GM23338 (cell line): ENCODE data around the gene LRP1-AS. TPM values are rescaled to one million over a fixed set of nuclear protein-coding genes. Genes with fewer than 3 reads are reported as not detected.

ENCODE experiments used
- ATAC-seq: fragments of 200-7000 bp; cut with Tn5 transposase; 3 replicates; pipeline ENCODE4 v1.9.1; 2020
- DNase-seq: peaks from one replicate; pipeline ENCODE4 v3.0.0-alpha.2; 2015; ENCODE audit warnings: low spot score
- H2AFZ ChIP-seq: fragments of 200-600 bp; sonication (generic); 2 replicates; pipeline ENCODE4 v1.8.0; 2016; ENCODE audit warnings: antibody characterized with exemption, mild to moderate bottlenecking, moderate library complexity
- H3F3A ChIP-seq: fragments of 200-600 bp; sonication (generic); replicated peaks from 2 replicates; pipeline ENCODE4 v1.8.0; 2017; ENCODE audit warnings: antibody characterized with exemption, mixed run types, low read depth
- H3K27ac ChIP-seq: fragments of 200-600 bp; sonication (generic); 2 replicates; pipeline ENCODE4 v1.6.1; 2016; ENCODE audit warnings: low read depth
- H3K27me3 ChIP-seq: fragments of 200-600 bp; sonication (generic); 2 replicates; pipeline ENCODE4 v1.8.0; 2016; ENCODE audit warnings: mild to moderate bottlenecking, mixed run types, moderate library complexity; ENCODE audit not compliant: insufficient read depth
- H3K36me3 ChIP-seq: fragments of 200-600 bp; sonication (generic); 2 replicates; pipeline ENCODE4 v1.8.0; 2016; ENCODE audit warnings: mild to moderate bottlenecking; ENCODE audit not compliant: insufficient read depth
- H3K4me1 ChIP-seq: fragments of 200-600 bp; sonication (generic); 2 replicates; pipeline ENCODE4 v1.8.0; 2016; ENCODE audit warnings: mild to moderate bottlenecking, moderate library complexity; ENCODE audit not compliant: insufficient read depth
- H3K4me2 ChIP-seq: fragments of 200-600 bp; sonication (generic); 2 replicates; pipeline ENCODE4 v1.7.1; 2017; ENCODE audit warnings: mixed run types
- H3K4me3 ChIP-seq: fragments of 200-600 bp; sonication (generic); 2 replicates; pipeline ENCODE4 v1.6.1; 2016; ENCODE audit warnings: mixed run types
- H3K79me2 ChIP-seq: fragments of 200-600 bp; sonication (generic); replicated peaks from 2 replicates; pipeline ENCODE4 v1.8.0; 2017; ENCODE audit warnings: mild to moderate bottlenecking; ENCODE audit not compliant: insufficient read depth
- H3K9me2 ChIP-seq: fragments of 200-600 bp; sonication (generic); 2 replicates; pipeline ENCODE4 v1.8.0; 2017; ENCODE audit not compliant: insufficient read depth
- H4K20me1 ChIP-seq: fragments of 200-600 bp; sonication (generic); replicated peaks from 2 replicates; pipeline ENCODE4 v1.8.0; 2017; ENCODE audit warnings: mild to moderate bottlenecking; ENCODE audit not compliant: insufficient read depth
- H3K27ac Mint-ChIP-seq: 2 replicates; pipeline ENCODE4 v1.8.0; 2020; ENCODE audit warnings: inconsistent platforms, mild to moderate bottlenecking, moderate library complexity, mixed read lengths
- H3K27me3 Mint-ChIP-seq: 3 replicates; pipeline ENCODE4 v1.8.0; 2022; ENCODE audit warnings: low read depth, mild to moderate bottlenecking, moderate library complexity, mixed read lengths, inconsistent platforms; ENCODE audit not compliant: insufficient read depth, poor library complexity
- H3K36me3 Mint-ChIP-seq: 3 replicates; pipeline ENCODE4 v1.8.0; 2021; ENCODE audit warnings: low read depth, mild to moderate bottlenecking, inconsistent platforms, moderate library complexity, mixed read lengths
- H3K4me1 Mint-ChIP-seq: 3 replicates; pipeline ENCODE4 v1.8.0; 2020; ENCODE audit warnings: mild to moderate bottlenecking, inconsistent platforms, mixed read lengths
- H3K4me3 Mint-ChIP-seq: 3 replicates; pipeline ENCODE4 v1.8.0; 2021; ENCODE audit warnings: moderate library complexity, mild to moderate bottlenecking, inconsistent platforms, mixed read lengths
- H3K9me3 Mint-ChIP-seq: 3 replicates; pipeline ENCODE4 v1.8.0; 2020; ENCODE audit warnings: moderate library complexity, mild to moderate bottlenecking, inconsistent platforms, mixed read lengths
- CREB1 ChIP-seq: fragments of 250-450 bp; sonication (Bioruptor Pico); IDR thresholded peaks from 2 replicates; pipeline ENCODE4 v1.5.0; 2020; ENCODE audit warnings: low read depth, mild to moderate bottlenecking, moderate library complexity
- EZH2 ChIP-seq: fragments of 200-600 bp; sonication (generic); IDR thresholded peaks from one replicate; pipeline ENCODE4 v1.8.0; 2017; ENCODE audit warnings: antibody characterized with exemption, mild to moderate bottlenecking, low read depth; ENCODE audit not compliant: unreplicated experiment
- EZH2phosphoT487 ChIP-seq: fragments of 200-600 bp; sonication (generic); IDR thresholded peaks from one replicate; pipeline ENCODE4 v1.8.1; 2018; ENCODE audit warnings: antibody characterized with exemption; ENCODE audit not compliant: unreplicated experiment
- JUNB ChIP-seq: IDR thresholded peaks from one replicate; pipeline ENCODE4 v1.6.1; 2016; ENCODE audit warnings: antibody characterized with exemption; ENCODE audit not compliant: unreplicated experiment
- NANOG ChIP-seq: IDR thresholded peaks from 2 replicates; pipeline ENCODE4 v1.6.1; 2016; ENCODE audit warnings: antibody characterized with exemption, borderline replicate concordance
- POLR2AphosphoS5 ChIP-seq: IDR thresholded peaks from 2 replicates; pipeline ENCODE4 v1.6.1; 2016; ENCODE audit warnings: antibody characterized with exemption, low read depth
- STAT1 ChIP-seq: IDR thresholded peaks from one replicate; pipeline ENCODE4 v1.6.1; 2016; ENCODE audit warnings: antibody characterized with exemption; ENCODE audit not compliant: unreplicated experiment
- ZNF114 ChIP-seq: fragments of 250-450 bp; sonication (Bioruptor Pico); IDR thresholded peaks from 2 replicates; pipeline ENCODE4 v1.5.0; 2020; ENCODE audit warnings: mild to moderate bottlenecking, moderate library complexity
- ZNF331 ChIP-seq: fragments of 250-450 bp; sonication (Bioruptor Pico); IDR thresholded peaks from 2 replicates; pipeline ENCODE4 v1.5.0; 2020; ENCODE audit warnings: low read depth, mild to moderate bottlenecking, moderate library complexity
- polyA plus RNA-seq: library from polyadenylated mRNA; unstranded; fragments of >200 nt; fragmentation: Nextera tagmentation; extraction: Ambion mirVana; gene quantifications from 2 replicates; pipeline ENCODE4 v1.2.1, GENCODE V29; 2016
- total RNA-seq: library from RNA; depleted of rRNA; stranded (reverse); fragments of >200 nt; shearing (Covaris generic); gene quantifications from 2 replicates; pipeline ENCODE4 v1.2.3, GENCODE V29; 2014
- TF ChIP-seq, protein P1 (sequence below): IDR thresholded peaks from 2 replicates; pipeline ENCODE4 v1.6.1; 2016; ENCODE audit warnings: antibody characterized with exemption
- TF ChIP-seq, protein P2 (sequence below): IDR thresholded peaks from one replicate; pipeline ENCODE4 v1.6.1; 2018; ENCODE audit warnings: antibody characterized with exemption; ENCODE audit not compliant: unreplicated experiment
- TF ChIP-seq, protein P3 (sequence below), 2 experiments: fragments of 200-600 bp in 1 of 2; sonication (generic) in 1 of 2; conservative IDR thresholded peaks; 2 replicates each; pipeline versions ENCODE4 v1.5.1 to v1.6.1; 2016 to 2017; ENCODE audit warnings: antibody characterized with exemption in 2 of 2, low read depth in 2 of 2, mild to moderate bottlenecking in 2 of 2, moderate library complexity in 1 of 2
- TF ChIP-seq, protein P4 (sequence below): fragments of 250-450 bp; sonication (Bioruptor Pico); IDR thresholded peaks from 2 replicates; pipeline ENCODE4 v1.5.0; 2020; ENCODE audit warnings: mild to moderate bottlenecking, moderate library complexity

Gene LRP1-AS
- total and polyA plus RNA-seq, 2 experiments from 2014 or later, result 0.86 TPM; not detected in 1

DNA sequence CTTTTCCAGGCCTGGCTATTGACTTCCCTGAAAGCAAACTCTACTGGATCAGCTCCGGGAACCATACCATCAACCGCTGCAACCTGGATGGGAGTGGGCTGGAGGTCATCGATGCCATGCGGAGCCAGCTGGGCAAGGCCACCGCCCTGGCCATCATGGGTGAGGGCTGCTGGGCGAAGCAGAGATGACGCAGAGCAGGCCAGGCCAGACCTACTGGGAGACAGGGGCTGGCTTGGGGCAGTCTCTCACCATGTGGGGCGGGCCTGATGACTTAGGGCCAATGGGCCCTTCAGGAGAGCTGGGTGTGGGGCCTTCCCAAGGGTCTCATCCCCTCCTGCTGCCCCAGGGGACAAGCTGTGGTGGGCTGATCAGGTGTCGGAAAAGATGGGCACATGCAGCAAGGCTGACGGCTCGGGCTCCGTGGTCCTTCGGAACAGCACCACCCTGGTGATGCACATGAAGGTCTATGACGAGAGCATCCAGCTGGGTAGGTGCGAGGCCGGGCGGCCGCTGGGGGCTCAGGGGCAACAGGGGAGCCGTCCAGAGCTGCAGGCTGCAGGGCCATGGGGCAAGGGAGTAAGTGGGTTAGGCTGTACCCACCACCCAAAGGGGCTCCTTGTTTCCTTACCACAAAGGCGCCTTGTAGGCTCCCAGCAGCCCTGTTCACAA is 33.0 kb upstream of the LRP1-AS start:
- Histone ChIP-seq H3F3A (peaks cover 30% of the 10 kb centered on the region), H3K4me3 (no peak overlapping the region), H3K27ac (no peak overlapping the region), H3K9me2 (no peaks in the 10 kb centered on the region), H3K36me3 (peaks cover 24% of the 10 kb centered on the region), H3K4me2 (no peak overlapping the region), H2AFZ (no peak overlapping the region), H3K79me2 (no peaks in the 10 kb centered on the region; the same call in 1 of the 2 replicates), H4K20me1 (peaks cover 7% of the 10 kb centered on the region; the same call in 1 of the 2 replicates), H3K4me1 (no peaks in the 10 kb centered on the region), H3K27me3 (no peaks in the 10 kb centered on the region)
- ATAC-seq, result no peak
- Mint-ChIP-seq H3K4me1 (peaks cover 5% of the 10 kb centered on the region; the same call in 2 of the 3 replicates), H3K9me3 (no peaks in the 10 kb centered on the region), H3K4me3 (no peak overlapping the region), H3K36me3 (peaks cover 90% of the 10 kb centered on the region), H3K27ac (no peak overlapping the region), H3K27me3 (peaks cover 27% of the 10 kb centered on the region)
- no peak for DNase-seq
- no peak for TF ChIP-seq POLR2AphosphoS5
- no peak for TF ChIP-seq JUNB
- TF ChIP-seq, protein P1, sequence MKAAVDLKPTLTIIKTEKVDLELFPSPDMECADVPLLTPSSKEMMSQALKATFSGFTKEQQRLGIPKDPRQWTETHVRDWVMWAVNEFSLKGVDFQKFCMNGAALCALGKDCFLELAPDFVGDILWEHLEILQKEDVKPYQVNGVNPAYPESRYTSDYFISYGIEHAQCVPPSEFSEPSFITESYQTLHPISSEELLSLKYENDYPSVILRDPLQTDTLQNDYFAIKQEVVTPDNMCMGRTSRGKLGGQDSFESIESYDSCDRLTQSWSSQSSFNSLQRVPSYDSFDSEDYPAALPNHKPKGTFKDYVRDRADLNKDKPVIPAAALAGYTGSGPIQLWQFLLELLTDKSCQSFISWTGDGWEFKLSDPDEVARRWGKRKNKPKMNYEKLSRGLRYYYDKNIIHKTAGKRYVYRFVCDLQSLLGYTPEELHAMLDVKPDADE, result no peak
- TF ChIP-seq, protein P2, sequence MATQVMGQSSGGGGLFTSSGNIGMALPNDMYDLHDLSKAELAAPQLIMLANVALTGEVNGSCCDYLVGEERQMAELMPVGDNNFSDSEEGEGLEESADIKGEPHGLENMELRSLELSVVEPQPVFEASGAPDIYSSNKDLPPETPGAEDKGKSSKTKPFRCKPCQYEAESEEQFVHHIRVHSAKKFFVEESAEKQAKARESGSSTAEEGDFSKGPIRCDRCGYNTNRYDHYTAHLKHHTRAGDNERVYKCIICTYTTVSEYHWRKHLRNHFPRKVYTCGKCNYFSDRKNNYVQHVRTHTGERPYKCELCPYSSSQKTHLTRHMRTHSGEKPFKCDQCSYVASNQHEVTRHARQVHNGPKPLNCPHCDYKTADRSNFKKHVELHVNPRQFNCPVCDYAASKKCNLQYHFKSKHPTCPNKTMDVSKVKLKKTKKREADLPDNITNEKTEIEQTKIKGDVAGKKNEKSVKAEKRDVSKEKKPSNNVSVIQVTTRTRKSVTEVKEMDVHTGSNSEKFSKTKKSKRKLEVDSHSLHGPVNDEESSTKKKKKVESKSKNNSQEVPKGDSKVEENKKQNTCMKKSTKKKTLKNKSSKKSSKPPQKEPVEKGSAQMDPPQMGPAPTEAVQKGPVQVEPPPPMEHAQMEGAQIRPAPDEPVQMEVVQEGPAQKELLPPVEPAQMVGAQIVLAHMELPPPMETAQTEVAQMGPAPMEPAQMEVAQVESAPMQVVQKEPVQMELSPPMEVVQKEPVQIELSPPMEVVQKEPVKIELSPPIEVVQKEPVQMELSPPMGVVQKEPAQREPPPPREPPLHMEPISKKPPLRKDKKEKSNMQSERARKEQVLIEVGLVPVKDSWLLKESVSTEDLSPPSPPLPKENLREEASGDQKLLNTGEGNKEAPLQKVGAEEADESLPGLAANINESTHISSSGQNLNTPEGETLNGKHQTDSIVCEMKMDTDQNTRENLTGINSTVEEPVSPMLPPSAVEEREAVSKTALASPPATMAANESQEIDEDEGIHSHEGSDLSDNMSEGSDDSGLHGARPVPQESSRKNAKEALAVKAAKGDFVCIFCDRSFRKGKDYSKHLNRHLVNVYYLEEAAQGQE, result no peak
- TF ChIP-seq, protein P3, sequence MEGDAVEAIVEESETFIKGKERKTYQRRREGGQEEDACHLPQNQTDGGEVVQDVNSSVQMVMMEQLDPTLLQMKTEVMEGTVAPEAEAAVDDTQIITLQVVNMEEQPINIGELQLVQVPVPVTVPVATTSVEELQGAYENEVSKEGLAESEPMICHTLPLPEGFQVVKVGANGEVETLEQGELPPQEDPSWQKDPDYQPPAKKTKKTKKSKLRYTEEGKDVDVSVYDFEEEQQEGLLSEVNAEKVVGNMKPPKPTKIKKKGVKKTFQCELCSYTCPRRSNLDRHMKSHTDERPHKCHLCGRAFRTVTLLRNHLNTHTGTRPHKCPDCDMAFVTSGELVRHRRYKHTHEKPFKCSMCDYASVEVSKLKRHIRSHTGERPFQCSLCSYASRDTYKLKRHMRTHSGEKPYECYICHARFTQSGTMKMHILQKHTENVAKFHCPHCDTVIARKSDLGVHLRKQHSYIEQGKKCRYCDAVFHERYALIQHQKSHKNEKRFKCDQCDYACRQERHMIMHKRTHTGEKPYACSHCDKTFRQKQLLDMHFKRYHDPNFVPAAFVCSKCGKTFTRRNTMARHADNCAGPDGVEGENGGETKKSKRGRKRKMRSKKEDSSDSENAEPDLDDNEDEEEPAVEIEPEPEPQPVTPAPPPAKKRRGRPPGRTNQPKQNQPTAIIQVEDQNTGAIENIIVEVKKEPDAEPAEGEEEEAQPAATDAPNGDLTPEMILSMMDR (conservative IDR thresholded peaks at IDR 0.05; ENCODE audit: low read depth in 2 of 2), result no peak
- TF ChIP-seq, protein P4, sequence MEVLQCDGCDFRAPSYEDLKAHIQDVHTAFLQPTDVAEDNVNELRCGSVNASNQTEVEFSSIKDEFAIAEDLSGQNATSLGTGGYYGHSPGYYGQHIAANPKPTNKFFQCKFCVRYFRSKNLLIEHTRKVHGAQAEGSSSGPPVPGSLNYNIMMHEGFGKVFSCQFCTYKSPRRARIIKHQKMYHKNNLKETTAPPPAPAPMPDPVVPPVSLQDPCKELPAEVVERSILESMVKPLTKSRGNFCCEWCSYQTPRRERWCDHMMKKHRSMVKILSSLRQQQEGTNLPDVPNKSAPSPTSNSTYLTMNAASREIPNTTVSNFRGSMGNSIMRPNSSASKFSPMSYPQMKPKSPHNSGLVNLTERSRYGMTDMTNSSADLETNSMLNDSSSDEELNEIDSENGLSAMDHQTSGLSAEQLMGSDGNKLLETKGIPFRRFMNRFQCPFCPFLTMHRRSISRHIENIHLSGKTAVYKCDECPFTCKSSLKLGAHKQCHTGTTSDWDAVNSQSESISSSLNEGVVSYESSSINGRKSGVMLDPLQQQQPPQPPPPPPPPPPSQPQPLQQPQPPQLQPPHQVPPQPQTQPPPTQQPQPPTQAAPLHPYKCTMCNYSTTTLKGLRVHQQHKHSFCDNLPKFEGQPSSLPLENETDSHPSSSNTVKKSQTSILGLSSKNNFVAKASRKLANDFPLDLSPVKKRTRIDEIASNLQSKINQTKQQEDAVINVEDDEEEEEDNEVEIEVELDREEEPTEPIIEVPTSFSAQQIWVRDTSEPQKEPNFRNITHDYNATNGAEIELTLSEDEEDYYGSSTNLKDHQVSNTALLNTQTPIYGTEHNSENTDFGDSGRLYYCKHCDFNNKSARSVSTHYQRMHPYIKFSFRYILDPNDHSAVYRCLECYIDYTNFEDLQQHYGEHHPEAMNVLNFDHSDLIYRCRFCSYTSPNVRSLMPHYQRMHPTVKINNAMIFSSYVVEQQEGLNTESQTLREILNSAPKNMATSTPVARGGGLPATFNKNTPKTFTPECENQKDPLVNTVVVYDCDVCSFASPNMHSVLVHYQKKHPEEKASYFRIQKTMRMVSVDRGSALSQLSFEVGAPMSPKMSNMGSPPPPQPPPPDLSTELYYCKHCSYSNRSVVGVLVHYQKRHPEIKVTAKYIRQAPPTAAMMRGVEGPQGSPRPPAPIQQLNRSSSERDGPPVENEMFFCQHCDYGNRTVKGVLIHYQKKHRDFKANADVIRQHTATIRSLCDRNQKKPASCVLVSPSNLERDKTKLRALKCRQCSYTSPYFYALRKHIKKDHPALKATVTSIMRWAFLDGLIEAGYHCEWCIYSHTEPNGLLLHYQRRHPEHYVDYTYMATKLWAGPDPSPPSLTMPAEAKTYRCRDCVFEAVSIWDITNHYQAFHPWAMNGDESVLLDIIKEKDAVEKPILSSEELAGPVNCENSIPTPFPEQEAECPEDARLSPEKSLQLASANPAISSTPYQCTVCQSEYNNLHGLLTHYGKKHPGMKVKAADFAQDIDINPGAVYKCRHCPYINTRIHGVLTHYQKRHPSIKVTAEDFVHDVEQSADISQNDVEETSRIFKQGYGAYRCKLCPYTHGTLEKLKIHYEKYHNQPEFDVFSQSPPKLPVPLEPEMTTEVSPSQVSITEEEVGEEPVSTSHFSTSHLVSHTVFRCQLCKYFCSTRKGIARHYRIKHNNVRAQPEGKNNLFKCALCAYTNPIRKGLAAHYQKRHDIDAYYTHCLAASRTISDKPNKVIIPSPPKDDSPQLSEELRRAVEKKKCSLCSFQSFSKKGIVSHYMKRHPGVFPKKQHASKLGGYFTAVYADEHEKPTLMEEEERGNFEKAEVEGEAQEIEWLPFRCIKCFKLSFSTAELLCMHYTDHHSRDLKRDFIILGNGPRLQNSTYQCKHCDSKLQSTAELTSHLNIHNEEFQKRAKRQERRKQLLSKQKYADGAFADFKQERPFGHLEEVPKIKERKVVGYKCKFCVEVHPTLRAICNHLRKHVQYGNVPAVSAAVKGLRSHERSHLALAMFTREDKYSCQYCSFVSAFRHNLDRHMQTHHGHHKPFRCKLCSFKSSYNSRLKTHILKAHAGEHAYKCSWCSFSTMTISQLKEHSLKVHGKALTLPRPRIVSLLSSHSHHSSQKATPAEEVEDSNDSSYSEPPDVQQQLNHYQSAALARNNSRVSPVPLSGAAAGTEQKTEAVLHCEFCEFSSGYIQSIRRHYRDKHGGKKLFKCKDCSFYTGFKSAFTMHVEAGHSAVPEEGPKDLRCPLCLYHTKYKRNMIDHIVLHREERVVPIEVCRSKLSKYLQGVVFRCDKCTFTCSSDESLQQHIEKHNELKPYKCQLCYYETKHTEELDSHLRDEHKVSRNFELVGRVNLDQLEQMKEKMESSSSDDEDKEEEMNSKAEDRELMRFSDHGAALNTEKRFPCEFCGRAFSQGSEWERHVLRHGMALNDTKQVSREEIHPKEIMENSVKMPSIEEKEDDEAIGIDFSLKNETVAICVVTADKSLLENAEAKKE (CRISPR knock-in tag), result no peak
- no peak for TF ChIP-seq ZNF331 (CRISPR knock-in tag)
- no peak for TF ChIP-seq EZH2phosphoT487
- TF ChIP-seq STAT1, result no peak
- TF ChIP-seq NANOG, result no peak
- TF ChIP-seq ZNF114 (CRISPR knock-in tag), result no peak
- no peak for TF ChIP-seq CREB1
- TF ChIP-seq EZH2, result no peak
